WTC11 (cell line): ENCODE results near the gene SUPT3H. TPM values are rescaled to one million over a fixed set of nuclear protein-coding genes. Genes with fewer than 3 reads are reported as not detected.

Experiments used
- ATAC-seq: fragments of 200-7000 bp; cut with Tn5 transposase; 2 replicates; pipeline ENCODE4 v1.10.0; 2021; ENCODE audit warnings: mild to moderate bottlenecking, moderate library complexity
- CTCF ChIA-PET: fragments of 300-600 bp; sonication (Branson Sonifier 250); formaldehyde crosslinking; loops from one replicate; lab custom pipeline; 2021; ENCODE audit warnings: antibody characterized with exemption; lab: Charles Lee
- POLR2A ChIA-PET: fragments of 350-600 bp; sonication (Branson Sonifier 250); formaldehyde crosslinking; loops from one replicate; lab custom pipeline; 2021; ENCODE audit warnings: antibody characterized with exemption; lab: Charles Lee
- DNase-seq: peaks from one replicate; pipeline ENCODE4 v3.0.0; 2021; ENCODE audit warnings: low spot score
- H3K27ac Mint-ChIP-seq: 2 replicates; pipeline ENCODE4 v1.8.0; 2021; ENCODE audit warnings: mixed read lengths
- H3K27me3 Mint-ChIP-seq: 2 replicates; pipeline ENCODE4 v1.8.0; 2021; ENCODE audit warnings: low read depth, mild to moderate bottlenecking, moderate library complexity, mixed read lengths
- H3K36me3 Mint-ChIP-seq: 2 replicates; pipeline ENCODE4 v1.8.0; 2021; ENCODE audit warnings: mixed read lengths
- H3K4me1 Mint-ChIP-seq: 2 replicates; pipeline ENCODE4 v1.8.0; 2022; ENCODE audit warnings: mixed read lengths
- H3K4me3 Mint-ChIP-seq: 2 replicates; pipeline ENCODE4 v1.8.0; 2021; ENCODE audit warnings: mild to moderate bottlenecking, moderate library complexity, mixed read lengths
- H3K9me3 Mint-ChIP-seq: 2 replicates; pipeline ENCODE4 v1.8.0; 2021; ENCODE audit warnings: mixed read lengths
- ARID4B ChIP-seq: sonication (generic); formaldehyde crosslinking; IDR thresholded peaks from 2 replicates; pipeline ENCODE4 v1.8.0; 2023; ENCODE audit warnings: missing genetic modification reagents, mild to moderate bottlenecking, borderline replicate concordance
- CREB1 ChIP-seq: sonication (generic); formaldehyde crosslinking; IDR thresholded peaks from 2 replicates; pipeline ENCODE4 v1.8.0; 2023; ENCODE audit warnings: mild to moderate bottlenecking, missing genetic modification reagents
- ETV6 ChIP-seq: sonication (generic); formaldehyde crosslinking; IDR thresholded peaks from 2 replicates; pipeline ENCODE4 v1.8.1; 2022; ENCODE audit warnings: mild to moderate bottlenecking, missing genetic modification reagents
- MYBL2 ChIP-seq: sonication (generic); formaldehyde crosslinking; IDR thresholded peaks from 2 replicates; pipeline ENCODE4 v1.8.1; 2023; ENCODE audit warnings: mild to moderate bottlenecking, moderate library complexity, missing genetic modification reagents
- NR1H2 ChIP-seq: sonication (generic); formaldehyde crosslinking; IDR thresholded peaks from 2 replicates; pipeline ENCODE4 v1.9.0; 2021; ENCODE audit warnings: mild to moderate bottlenecking, moderate library complexity, missing genetic modification reagents
- SMAD3 ChIP-seq: sonication (generic); formaldehyde crosslinking; IDR thresholded peaks from 2 replicates; pipeline ENCODE4 v1.8.0; 2022; ENCODE audit warnings: missing genetic modification reagents, mild to moderate bottlenecking, borderline replicate concordance
- ZNF396 ChIP-seq: fragments of 250-450 bp; sonication (Bioruptor Pico); IDR thresholded peaks from 2 replicates; pipeline ENCODE4 v1.8.0; 2021; ENCODE audit warnings: mild to moderate bottlenecking, moderate library complexity, borderline replicate concordance
- ZNF425 ChIP-seq: fragments of 250-450 bp; sonication (Bioruptor Pico); conservative IDR thresholded peaks from 2 replicates; pipeline ENCODE4 v1.9.0; 2021; ENCODE audit warnings: mild to moderate bottlenecking
- ZNF671 ChIP-seq: fragments of 250-450 bp; sonication (Bioruptor Pico); IDR thresholded peaks from 2 replicates; pipeline ENCODE4 v1.8.0; 2021; ENCODE audit warnings: mild to moderate bottlenecking
- total RNA-seq: library from RNA; stranded (reverse); gene quantifications from 3 replicates; pipeline ENCODE4 v1.2.3, GENCODE V29; 2021
- TF ChIP-seq, protein P1 (sequence below): sonication (generic); formaldehyde crosslinking; IDR thresholded peaks from 2 replicates; pipeline ENCODE4 v1.8.0; 2022; ENCODE audit warnings: mild to moderate bottlenecking, missing genetic modification reagents
- TF ChIP-seq, protein P2 (sequence below): sonication (generic); formaldehyde crosslinking; IDR thresholded peaks from 2 replicates; pipeline ENCODE4 v1.8.1; 2023; ENCODE audit warnings: mild to moderate bottlenecking, missing genetic modification reagents, moderate library complexity
- TF ChIP-seq, protein P3 (sequence below): fragments of 250-450 bp; sonication (Bioruptor Pico); IDR thresholded peaks from 2 replicates; pipeline ENCODE4 v1.9.0; 2021; ENCODE audit warnings: moderate library complexity, mild to moderate bottlenecking, inconsistent platforms, borderline replicate concordance
- TF ChIP-seq, protein P4 (sequence below): sonication (generic); formaldehyde crosslinking; IDR thresholded peaks from 2 replicates; pipeline ENCODE4 v1.8.1; 2023; ENCODE audit warnings: mild to moderate bottlenecking, missing genetic modification reagents
- TF ChIP-seq, protein P5 (sequence below): sonication (generic); formaldehyde crosslinking; IDR thresholded peaks from 2 replicates; pipeline ENCODE4 v1.8.1; 2022; ENCODE audit warnings: missing genetic modification reagents, borderline replicate concordance

Gene SUPT3H
- total RNA-seq, 1 experiment from 2014 or later: 15.3 TPM

DNA sequence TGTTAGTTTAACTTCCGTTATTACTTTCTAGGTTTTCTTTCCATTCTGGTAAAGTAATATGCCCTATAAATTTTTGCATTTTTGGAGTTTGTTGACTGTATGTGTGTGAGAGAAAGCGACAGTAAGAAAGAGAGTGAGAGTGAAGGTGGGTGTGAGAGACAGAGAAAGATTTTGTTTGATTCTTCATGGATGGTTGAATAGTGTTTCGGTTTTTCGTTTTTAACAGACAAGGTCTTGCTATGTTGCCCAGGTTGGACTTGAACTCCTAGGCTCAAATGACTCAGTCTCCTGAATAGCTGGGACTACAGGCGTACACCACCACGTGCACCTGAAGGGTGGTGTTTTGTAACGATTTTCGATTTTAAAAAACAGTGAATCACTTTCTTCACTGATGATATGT lies 378.7 kb downstream of the SUPT3H start:
- Mint-ChIP-seq H3K4me3 (no peak overlapping the region), H3K9me3 (no peaks in the 10 kb centered on the region), H3K27me3 (no peaks in the 10 kb centered on the region), H3K4me1 (peaks cover 8% of the 10 kb centered on the region), H3K36me3 (no peaks in the 10 kb centered on the region), H3K27ac (no peak overlapping the region)
- TF ChIP-seq ARID4B (CRISPR knock-in tag) (no peak), SMAD3 (no peak)
- TF ChIP-seq, protein P1, sequence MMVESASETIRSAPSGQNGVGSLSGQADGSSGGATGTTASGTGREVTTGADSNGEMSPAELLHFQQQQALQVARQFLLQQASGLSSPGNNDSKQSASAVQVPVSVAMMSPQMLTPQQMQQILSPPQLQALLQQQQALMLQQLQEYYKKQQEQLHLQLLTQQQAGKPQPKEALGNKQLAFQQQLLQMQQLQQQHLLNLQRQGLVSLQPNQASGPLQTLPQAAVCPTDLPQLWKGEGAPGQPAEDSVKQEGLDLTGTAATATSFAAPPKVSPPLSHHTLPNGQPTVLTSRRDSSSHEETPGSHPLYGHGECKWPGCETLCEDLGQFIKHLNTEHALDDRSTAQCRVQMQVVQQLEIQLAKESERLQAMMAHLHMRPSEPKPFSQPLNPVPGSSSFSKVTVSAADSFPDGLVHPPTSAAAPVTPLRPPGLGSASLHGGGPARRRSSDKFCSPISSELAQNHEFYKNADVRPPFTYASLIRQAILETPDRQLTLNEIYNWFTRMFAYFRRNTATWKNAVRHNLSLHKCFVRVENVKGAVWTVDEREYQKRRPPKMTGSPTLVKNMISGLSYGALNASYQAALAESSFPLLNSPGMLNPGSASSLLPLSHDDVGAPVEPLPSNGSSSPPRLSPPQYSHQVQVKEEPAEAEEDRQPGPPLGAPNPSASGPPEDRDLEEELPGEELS (CRISPR knock-in tag): no peak
- ATAC-seq: no peak
- POLR2A ChIA-PET: no interaction called here
- no peak for DNase-seq
- CTCF ChIA-PET: no interaction called here

GRCh38 chr6:44995486-44996132 lies 382.1 kb downstream of the SUPT3H start:
- CTCF ChIA-PET: no interaction called here

GRCh38 chr6:44989391-44989790 lies 388.3 kb downstream of the SUPT3H start:
- no peaks in the 10 kb centered on the region for H3K36me3 Mint-ChIP-seq
- no peak overlapping the region for H3K4me3 Mint-ChIP-seq
- ChIA-PET POLR2A (no interaction called here), CTCF (interaction anchor here (1.7 kb wide), 1 partner anchor 514 kb away, joined by 3 read pairs; no protein-coding TSS in a partner anchor)
- H3K9me3 Mint-ChIP-seq: no peaks in the 10 kb centered on the region
- DNase-seq (no peak), ATAC-seq (no peak)
- H3K27me3 Mint-ChIP-seq: no peaks in the 10 kb centered on the region
- H3K27ac Mint-ChIP-seq: no peak overlapping the region
- no peaks in the 10 kb centered on the region for H3K4me1 Mint-ChIP-seq
- TF ChIP-seq, protein P2, sequence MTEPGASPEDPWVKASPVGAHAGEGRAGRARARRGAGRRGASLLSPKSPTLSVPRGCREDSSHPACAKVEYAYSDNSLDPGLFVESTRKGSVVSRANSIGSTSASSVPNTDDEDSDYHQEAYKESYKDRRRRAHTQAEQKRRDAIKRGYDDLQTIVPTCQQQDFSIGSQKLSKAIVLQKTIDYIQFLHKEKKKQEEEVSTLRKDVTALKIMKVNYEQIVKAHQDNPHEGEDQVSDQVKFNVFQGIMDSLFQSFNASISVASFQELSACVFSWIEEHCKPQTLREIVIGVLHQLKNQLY (CRISPR knock-in tag): no peak
- TF ChIP-seq, protein P3, sequence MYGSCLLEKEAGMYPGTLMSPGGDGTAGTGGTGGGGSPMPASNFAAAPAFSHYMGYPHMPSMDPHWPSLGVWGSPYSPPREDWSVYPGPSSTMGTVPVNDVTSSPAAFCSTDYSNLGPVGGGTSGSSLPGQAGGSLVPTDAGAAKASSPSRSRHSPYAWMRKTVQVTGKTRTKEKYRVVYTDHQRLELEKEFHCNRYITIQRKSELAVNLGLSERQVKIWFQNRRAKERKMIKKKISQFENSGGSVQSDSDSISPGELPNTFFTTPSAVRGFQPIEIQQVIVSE (CRISPR knock-in tag): no peak
- TF ChIP-seq NR1H2 (CRISPR knock-in tag) (no peak), ZNF425 (CRISPR knock-in tag) (no peak), ZNF396 (CRISPR knock-in tag) (no peak), ETV6 (CRISPR knock-in tag) (no peak), ZNF671 (CRISPR knock-in tag) (no peak), MYBL2 (CRISPR knock-in tag) (no peak)
- TF ChIP-seq, protein P4, sequence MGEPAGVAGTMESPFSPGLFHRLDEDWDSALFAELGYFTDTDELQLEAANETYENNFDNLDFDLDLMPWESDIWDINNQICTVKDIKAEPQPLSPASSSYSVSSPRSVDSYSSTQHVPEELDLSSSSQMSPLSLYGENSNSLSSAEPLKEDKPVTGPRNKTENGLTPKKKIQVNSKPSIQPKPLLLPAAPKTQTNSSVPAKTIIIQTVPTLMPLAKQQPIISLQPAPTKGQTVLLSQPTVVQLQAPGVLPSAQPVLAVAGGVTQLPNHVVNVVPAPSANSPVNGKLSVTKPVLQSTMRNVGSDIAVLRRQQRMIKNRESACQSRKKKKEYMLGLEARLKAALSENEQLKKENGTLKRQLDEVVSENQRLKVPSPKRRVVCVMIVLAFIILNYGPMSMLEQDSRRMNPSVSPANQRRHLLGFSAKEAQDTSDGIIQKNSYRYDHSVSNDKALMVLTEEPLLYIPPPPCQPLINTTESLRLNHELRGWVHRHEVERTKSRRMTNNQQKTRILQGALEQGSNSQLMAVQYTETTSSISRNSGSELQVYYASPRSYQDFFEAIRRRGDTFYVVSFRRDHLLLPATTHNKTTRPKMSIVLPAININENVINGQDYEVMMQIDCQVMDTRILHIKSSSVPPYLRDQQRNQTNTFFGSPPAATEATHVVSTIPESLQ (CRISPR knock-in tag): no peak

More at GRCh38 chr6:44995486-44996132, 382.1 kb downstream of the SUPT3H start:
- Mint-ChIP-seq H3K4me3 (no peak overlapping the region), H3K9me3 (no peaks in the 10 kb centered on the region), H3K27ac (no peak overlapping the region), H3K4me1 (peaks cover 8% of the 10 kb centered on the region), H3K27me3 (no peaks in the 10 kb centered on the region), H3K36me3 (no peaks in the 10 kb centered on the region)
- TF ChIP-seq CREB1 (CRISPR knock-in tag): no peak
- TF ChIP-seq, protein P5, sequence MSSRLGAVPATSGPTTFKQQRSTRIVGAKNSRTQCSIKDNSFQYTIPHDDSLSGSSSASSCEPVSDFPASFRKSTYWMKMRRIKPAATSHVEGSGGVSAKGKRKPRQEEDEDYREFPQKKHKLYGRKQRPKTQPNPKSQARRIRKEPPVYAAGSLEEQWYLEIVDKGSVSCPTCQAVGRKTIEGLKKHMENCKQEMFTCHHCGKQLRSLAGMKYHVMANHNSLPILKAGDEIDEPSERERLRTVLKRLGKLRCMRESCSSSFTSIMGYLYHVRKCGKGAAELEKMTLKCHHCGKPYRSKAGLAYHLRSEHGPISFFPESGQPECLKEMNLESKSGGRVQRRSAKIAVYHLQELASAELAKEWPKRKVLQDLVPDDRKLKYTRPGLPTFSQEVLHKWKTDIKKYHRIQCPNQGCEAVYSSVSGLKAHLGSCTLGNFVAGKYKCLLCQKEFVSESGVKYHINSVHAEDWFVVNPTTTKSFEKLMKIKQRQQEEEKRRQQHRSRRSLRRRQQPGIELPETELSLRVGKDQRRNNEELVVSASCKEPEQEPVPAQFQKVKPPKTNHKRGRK: no peak
- no peak for DNase-seq
- POLR2A ChIA-PET: no interaction called here
- ATAC-seq: no peak
